ENCODE measurements around the gene CABP1. TPM values are rescaled to one million over a fixed set of nuclear protein-coding genes. Genes with fewer than 3 reads are reported as not detected.

CABP1 gene
- total and polyA plus RNA-seq, 9 of the 15 experiments (the other 6 are each of a cell fraction or from before 2014, with no cell fraction given), result not detected

DNA sequence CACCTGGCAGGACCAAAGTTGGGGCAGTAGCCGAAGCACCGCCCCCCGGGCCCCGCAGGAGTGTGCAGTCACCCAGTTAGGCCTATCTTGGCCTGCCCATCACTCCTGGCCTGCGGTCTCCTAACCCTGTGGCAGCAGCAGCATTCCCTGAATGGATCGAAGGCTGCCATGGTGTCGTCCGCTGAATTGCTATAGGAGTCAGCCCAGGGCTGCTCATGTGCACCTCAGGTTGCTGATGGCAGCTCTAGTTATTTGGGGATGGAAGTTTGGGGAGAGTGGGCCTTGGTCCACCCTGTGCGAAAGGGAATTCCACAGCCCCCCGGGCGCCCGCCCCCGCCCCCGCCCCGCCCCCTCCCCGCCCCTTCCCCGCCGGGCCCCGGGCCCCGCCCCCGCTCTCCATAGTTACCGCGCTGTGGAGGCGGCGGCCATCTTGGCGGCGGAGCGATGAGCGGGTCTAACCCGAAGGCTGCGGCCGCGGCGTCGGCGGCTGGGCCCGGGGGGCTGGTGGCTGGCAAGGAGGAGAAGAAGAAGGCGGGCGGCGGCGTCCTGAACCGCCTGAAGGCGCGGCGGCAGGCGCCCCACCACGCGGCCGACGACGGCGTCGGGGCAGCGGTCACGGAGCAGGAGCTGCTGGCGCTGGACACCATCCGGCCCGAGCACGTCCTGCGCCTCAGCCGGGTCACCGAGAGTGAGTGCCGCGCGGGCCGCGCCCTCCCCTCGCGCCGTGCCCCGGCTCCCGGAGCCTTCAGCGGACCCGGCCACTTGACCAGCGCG, 69.8 kb downstream of the CABP1 start, which contains the start of gene UNC119B (continued):
- TF ChIP-seq ZNF592 (IDR thresholded peaks at IDR 0.05) (peak; percentile 66; the same call in 1 of the 2 replicates), SETDB1 (IDR thresholded peaks at IDR 0.05; ENCODE audit: low read length) (no peak), NFIC (IDR thresholded peaks at IDR 0.05) (peak; percentile 46; the same call in 1 of the 2 replicates), ZBTB7A (IDR thresholded peaks at IDR 0.05; ENCODE audit: borderline replicate concordance, control insufficient read depth, low read depth, low read length) (peak; percentile 80), GTF2F1 (IDR thresholded peaks at IDR 0.05; ENCODE audit: low read depth, low read length) (no peak), ILF3 (IDR thresholded peaks at IDR 0.05; ENCODE audit: borderline replicate concordance) (peak; percentile 79; the same call in 1 of the 2 replicates), NCOA6 (IDR thresholded peaks at IDR 0.05) (peak; percentile 73), SIN3A (IDR thresholded peaks at IDR 0.05; ENCODE audit: borderline replicate concordance in 2 of 2, control insufficient read depth in 1 of 2, low read depth in 2 of 2, low read length in 2 of 2) (0 out of 4 replicates have a peak, but pooled peaks of 1 of the 2 experiments have one; percentile 75), MNT (conservative IDR thresholded peaks at IDR 0.05) (peak in 1 of 2 experiments; percentile 63; a peak in 2 of 4 replicates), RB1 (IDR thresholded peaks at IDR 0.05; ENCODE audit: low read depth) (peak; percentile 54), RBM25 (IDR thresholded peaks at IDR 0.05; ENCODE audit: low read depth, low read length, severe bottlenecking) (no peak), ZBTB9 (CRISPR knock-in tag; IDR thresholded peaks at IDR 0.05) (peak; percentile 20; the same call in 1 of the 2 replicates), RBM39 (optimal IDR thresholded peaks at IDR 0.05; ENCODE audit: low read depth, low read length) (no peak), ASH1L (IDR thresholded peaks at IDR 0.05; ENCODE audit: borderline replicate concordance, low read depth, partially characterized antibody) (no peak)
- TF ChIP-seq, protein P1, sequence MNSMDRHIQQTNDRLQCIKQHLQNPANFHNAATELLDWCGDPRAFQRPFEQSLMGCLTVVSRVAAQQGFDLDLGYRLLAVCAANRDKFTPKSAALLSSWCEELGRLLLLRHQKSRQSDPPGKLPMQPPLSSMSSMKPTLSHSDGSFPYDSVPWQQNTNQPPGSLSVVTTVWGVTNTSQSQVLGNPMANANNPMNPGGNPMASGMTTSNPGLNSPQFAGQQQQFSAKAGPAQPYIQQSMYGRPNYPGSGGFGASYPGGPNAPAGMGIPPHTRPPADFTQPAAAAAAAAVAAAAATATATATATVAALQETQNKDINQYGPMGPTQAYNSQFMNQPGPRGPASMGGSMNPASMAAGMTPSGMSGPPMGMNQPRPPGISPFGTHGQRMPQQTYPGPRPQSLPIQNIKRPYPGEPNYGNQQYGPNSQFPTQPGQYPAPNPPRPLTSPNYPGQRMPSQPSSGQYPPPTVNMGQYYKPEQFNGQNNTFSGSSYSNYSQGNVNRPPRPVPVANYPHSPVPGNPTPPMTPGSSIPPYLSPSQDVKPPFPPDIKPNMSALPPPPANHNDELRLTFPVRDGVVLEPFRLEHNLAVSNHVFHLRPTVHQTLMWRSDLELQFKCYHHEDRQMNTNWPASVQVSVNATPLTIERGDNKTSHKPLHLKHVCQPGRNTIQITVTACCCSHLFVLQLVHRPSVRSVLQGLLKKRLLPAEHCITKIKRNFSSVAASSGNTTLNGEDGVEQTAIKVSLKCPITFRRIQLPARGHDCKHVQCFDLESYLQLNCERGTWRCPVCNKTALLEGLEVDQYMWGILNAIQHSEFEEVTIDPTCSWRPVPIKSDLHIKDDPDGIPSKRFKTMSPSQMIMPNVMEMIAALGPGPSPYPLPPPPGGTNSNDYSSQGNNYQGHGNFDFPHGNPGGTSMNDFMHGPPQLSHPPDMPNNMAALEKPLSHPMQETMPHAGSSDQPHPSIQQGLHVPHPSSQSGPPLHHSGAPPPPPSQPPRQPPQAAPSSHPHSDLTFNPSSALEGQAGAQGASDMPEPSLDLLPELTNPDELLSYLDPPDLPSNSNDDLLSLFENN (IDR thresholded peaks at IDR 0.05; ENCODE audit: low read depth in 2 of 2, low read length in 2 of 2), result no peak
